ENCODE data around the gene KIF6.

GRCh38 chr6:39441301-39441700, 283.9 kb downstream of the KIF6 start:
- TF ChIP-seq FOXM1 (IDR thresholded peaks at IDR 0.05; ENCODE audit: borderline replicate concordance) (no peak), HDGF (IDR thresholded peaks at IDR 0.05; ENCODE audit: borderline replicate concordance) (no peak), FOXA1 (IDR thresholded peaks at IDR 0.05) (no peak), ARNT (IDR thresholded peaks at IDR 0.05) (no peak), SUZ12 (IDR thresholded peaks at IDR 0.05) (no peak), SP1 (IDR thresholded peaks at IDR 0.05) (no peak), TARDBP (IDR thresholded peaks at IDR 0.05) (no peak), ZNF384 (IDR thresholded peaks at IDR 0.05) (no peak), FOXK2 (IDR thresholded peaks at IDR 0.05) (no peak), BHLHE40 (IDR thresholded peaks at IDR 0.05; ENCODE audit: borderline replicate concordance) (no peak), PKNOX1 (IDR thresholded peaks at IDR 0.05) (no peak), NFRKB (IDR thresholded peaks at IDR 0.05) (no peak)
